CD4-positive, alpha-beta T cell treated with Interferon alpha-2 for 1 hour (primary cell): Measurements from ENCODE around the gene SFR1.
A peak's percentile ranks its signal among the peaks of the same experiment; 100 is the strongest.
"Not testable (repeated sequence)": the region's sequence is repeated elsewhere in the genome, so short reads cannot be mapped to it uniquely, and the experiment has no call there.

Experiments used
- DNase-seq, 2 donors: peaks; one replicate each; pipeline ENCODE4 v3.0.0-alpha.2; 2020 to 2022

The SFR1 gene

DNA sequence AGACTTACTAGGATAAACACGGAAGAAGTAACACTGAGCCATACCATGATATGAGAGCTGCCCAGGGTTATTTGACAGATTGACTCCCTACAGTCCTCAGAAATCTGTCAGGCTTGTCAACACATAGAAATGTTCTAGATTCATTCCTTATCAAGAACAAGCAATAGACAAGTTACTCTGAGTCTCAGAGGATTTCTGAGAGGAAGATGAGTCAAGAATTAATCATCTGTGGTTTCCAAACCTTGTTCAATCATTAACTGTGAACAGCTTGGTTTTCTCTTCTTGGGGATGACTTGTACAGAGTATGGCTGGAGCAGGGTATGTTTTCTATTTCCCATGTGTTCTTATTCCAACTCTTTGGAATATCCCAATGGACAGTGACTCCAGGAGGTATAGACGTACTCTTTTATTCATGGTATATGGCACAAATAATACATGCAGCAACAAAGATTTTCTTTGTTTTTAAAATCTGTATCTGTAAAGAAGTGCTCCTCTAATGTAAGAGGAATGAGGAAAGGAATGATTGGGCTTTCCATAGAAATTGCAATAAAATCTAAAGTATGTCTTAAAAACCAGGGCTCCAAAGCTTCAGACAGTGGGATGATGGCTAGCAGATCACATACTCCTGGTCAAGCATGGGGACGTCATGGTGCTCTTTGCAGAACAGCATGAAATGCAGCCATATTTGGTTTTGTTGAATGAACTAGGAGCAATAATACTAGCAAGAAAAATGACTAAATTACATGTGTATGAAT, 11.9 kb upstream of the SFR1 start:
- no peak for DNase-seq

DNA sequence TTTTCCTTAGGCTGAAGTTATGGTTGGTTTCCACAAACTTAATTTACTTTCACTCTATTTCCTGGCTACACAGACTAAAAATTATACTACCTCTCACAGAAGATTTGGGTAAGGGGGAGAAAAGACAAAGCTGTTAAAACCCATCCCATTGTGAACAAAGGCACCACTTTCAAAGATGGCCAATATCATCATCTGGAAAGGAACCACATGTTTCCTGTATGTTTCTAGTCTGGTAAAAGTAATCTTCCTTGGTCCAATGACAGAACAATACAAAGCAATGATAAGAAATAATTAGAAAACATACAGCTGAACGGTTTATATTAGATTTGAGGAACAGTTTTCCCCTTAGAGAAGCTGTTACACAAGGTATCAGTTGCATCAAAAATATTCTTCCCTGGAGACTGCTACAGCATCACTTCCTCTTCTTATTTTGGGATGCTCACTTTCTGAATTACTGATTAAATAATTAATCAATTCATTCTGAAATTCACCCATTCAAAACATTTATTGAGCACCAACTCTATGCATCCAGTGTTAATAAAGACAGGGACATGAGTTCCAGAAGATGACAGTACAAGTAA, 8.5 kb upstream of the SFR1 start:
- DNase-seq, result no peak

DNA sequence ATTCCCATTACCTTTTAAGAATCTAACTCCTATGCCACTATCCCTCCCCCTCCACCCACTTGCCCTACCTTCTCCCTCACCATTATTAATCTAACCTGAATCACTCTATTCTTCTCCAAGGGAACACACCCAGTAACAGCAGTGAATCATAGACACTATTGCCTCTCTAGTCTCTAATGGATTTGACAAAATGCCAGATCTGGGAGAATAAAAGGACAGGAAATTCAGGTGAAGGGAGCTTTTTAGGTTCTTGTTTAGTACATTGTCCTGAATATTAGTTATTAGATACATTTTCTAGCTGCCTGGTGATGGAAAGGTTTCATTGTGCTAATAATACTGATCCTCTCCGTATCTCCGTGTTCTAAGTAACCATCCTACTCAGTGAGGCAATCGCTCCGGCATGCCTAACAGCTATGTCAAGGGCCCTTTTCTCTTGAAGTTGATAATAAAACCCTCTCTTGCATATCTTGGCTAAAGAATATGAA, 4.1 kb upstream of the SFR1 start:
- no peak for DNase-seq

DNA sequence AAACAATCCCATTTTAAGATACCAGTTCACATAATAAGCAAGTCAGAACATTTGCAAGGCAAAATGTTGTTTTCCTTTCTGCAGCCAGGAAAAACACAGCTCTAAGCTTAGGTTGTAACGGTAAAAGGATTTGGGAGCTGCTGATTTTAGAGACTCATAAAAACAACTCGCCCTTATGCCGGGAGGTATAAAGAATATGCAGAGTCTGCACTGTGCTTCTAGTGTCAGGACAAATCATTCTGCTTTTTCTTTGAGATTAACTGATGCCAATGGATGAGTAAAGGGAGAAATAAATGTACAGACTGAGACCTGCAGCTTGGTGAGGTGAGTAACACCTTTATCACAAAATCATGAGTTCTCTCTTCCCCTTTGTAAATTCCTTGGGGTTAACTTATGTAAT, 2.0 kb upstream of the SFR1 start:
- DNase-seq, result no peak

DNA sequence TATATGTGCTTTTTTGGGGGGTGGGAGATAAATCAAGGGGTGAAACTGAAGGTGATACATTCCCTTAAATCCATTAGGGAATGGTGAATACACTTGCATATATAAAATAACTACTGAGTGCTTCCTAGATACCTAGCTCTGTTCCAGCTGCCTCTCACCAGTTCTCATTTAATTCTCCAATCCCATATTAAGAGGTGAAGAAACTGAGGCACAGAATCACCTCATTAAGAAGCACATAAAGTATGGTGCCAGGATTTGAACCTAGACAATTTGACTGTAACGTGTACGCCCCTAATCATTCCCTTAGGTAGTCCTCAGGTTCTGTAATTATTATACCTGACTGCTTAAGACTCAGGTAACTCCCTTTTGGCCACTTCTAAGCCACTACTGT, 1.5 kb upstream of the SFR1 start:
- DNase-seq, result no peak

DNA sequence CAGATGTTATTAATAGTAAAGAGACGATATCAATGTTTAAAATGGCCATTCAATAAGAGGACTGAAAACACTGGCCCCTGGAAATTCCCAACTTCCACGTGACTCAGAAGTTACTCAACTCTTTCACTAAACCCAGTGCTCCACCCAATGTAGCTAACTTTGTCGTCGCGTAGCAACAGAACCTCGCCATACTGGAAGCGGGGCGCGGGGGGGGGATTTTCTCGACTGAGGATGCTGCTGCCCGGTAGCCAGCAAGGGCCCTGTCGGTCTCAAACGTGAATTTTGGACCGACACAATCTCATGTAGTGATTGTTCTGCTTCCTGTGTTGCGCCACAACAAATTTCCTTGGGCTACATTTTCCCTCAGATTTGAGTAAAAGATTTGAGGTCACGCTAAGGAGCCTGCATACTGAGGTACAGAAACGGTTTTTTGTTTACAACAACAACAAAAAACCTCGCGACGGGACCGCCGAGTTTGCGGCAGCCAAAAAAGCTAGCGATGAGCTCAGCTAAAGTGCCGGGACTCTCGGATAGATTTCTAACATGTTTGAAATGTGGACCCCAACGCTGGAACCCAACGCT, 977 bp upstream of the SFR1 start:
- peak; percentile 91 to 95 for DNase-seq

DNA sequence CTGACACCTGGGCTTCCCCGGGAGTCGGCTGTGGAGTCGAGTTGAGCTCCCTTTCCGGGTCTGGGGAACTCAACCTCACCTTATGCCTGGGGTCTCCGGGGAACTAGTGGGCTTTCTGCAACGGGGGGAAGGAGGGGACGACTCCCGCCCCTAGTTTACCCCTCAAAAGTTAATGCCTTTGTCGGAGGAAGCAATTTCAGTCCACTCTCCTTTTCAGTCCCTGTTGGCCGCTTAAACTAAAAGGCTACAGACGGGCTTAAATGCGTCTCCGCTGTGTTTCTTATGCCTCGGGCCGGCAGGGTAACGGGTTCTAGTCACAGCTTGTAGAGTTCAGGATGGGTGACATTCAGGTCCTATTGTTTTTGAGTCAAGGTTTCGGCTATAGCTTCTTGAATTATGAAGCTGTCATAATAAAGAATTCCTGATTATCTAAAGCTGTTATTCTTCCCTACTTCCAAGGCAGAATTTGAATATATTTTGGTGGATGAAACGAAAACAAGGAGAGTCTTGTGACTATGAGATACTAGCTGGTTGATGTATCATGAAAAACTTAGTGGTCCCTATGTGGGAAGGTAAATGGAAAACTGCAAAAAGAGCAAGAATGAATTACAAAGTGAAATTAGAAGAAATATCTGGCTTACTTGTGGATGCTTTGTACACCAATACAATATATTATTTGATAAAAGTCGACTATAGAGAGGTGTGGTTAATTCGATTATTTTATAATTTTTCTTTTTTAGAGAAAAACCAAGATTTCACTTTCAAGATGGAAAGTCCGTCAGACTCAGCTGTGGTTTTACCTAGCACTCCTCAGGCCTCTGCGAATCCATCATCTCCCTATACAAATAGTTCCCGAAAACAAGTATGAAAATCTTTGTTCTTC, 495 bp downstream of the SFR1 start:
- no peak for DNase-seq

DNA sequence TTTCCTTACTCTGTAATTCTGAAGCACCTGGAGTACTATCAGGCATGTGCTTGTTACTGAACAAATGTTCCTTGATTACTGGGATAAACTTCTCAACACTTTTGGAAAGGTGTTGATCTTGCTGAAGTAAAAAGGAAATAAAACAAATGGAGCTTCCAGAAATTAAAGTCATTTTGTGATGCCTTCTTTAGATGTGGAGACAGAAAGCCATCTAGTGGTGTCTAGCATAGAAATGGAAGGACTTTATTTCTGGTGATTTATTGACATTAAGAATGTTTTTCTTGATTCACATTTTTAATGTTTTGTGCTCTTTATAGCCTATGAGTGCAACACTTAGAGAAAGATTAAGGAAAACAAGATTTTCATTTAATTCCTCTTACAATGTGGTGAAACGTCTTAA, 1.4 kb downstream of the SFR1 start:
- peak in 1 of 2 donors; percentile 26 for DNase-seq

DNA sequence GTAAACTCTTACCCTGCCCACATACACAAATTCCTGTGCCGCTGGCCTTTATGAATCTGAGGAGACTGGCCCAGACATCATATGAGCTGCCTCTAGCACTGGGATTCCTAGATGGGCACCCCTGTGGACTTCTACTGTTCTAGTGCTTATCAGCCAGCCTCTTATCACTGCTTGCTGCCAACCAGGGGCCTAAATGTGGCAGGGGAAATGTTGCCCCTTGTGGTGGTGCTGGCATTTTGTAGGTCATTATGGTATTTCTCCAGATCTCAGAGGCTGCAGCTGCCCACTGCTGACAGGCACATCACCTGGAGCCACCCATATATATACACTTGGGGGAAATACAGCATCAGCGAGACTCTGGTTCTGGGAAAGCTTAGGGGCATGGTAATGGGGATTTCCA, 5.4 kb downstream of the SFR1 start:
- peak; percentile 12 to 17 for DNase-seq

DNA sequence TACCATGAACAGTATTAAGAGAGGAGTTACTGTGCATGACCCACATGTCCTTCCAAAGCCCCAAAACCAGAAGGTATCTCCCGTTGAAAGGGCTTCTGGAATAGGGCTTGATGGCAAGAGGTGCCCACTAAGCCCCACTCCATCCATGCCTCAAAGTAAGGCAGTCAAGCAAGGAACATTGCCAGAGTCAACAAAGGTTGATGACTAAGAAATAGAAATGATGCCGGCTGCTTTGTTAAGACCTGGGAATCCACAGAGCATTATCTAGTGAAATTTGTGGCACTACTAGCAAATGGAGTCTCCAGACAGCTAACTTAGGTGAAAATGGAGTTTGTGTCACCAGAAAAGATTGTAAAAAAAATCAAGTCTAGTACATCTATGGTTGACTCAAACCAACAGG, 6.2 kb downstream of the SFR1 start:
- DNase-seq, result no peak

DNA sequence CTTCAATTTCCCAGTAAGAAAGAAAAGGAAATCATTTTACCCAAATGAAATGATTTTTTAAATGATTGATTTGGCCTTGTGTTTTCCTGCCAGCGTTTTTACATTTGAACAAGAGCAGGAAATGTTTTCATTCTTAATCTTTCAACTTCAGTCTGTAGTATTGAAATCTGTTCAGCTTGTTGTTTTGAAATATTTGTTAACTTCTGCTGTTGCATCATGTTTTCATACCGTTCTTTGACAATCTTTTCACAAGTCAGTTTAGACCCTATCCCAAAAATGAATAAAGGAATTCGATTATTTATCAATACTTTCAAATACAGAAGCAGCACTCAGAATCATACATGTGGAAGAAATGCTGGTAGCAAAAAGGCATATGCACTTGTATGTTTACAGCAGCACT, 8.1 kb downstream of the SFR1 start:
- no peak for DNase-seq

DNA sequence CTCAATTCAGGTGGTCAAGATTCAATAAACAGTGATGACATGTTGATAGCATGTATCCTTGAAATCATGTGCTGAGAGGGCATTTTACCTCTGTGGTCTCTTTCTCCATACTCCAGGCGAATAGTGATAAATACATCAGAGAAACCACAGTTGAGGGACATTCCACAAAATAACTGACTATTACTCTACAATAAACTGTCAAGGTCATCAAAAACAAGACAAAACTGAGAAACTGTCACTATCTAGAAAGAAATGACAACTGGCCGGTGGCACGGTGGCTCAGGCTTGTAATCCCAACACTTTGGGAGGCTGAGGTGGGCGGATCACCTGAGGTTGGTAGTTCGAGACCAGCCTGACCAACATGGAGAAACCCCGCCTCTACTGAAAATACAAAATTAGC, 16.2 kb downstream of the SFR1 start:
- no peak for DNase-seq

DNA sequence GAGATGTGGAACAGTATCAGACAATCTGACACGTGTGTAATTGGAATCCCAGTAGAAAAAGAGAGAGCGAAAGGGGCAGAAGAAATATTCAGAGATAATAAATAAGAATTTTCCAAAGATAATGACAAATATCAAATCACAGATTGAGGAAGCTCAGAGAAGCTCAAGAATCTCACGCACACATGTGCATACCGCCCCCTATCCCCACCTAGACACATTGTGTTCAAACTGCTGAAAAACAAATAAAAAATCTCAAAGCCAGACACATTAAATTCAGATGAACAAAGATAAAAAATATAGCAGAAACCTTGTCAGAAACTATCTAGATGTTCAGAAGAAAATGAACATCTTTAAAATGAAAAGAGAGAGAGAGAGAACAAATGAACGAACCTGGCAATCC, 17.2 kb downstream of the SFR1 start:
- no peak for DNase-seq

DNA sequence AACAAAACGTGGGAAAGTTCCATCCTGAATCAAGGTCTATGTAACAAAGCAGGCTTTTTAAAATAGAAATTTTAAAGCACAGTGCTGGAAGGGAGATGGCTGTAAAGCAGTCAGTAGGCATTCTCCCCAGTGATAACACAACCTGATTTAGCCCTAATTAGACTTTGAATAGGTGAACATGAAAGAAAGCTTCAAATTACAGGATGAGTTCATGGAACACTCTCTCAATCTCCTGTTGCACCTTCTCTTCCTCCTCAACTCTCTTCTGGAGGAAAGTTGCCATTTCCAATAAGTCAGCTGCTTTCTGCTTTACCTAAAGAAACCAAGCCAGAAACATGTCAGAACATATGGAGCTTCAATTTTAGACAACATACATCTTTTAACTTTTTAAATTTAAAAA, 20.1 kb downstream of the SFR1 start:
- no peak for DNase-seq

DNA sequence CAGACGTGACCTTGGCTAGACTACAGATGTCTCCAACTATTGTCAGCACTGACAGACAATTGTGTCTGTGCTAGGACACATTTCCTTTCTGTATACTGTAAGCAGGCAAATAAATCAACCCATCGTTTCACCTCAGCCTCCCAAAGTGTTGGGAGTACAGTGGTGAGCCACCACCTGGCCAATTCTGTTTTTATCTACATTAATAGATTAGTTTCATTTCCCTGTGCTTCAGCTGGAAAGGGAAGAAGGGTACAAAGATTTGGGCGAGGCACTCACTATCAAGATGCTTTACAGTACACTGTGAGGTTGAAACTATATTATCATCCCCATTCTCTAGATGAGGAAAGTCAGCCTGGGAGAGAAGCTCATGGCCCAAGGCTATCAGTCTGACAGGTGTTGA, 21.9 kb downstream of the SFR1 start:
- no peak for DNase-seq

DNA sequence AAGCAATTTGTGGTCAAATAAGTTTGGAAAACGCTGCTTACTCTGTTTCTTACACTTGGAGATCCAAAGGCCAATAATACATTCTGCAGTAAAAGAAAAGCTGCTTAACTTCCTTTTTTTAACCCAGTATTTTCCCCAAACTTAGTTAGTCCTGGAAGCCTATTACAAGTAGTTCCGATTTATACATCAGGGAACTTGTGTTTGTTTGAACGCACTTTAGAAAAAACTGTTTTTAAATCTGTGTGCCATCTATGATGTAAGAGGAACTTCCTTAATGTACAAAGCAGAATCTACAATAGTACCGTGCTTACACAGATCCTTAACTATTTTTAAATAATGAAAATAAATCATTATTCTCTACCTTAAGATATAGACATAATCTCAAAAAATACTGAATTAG, 23.0 kb downstream of the SFR1 start:
- DNase-seq, result no peak

DNA sequence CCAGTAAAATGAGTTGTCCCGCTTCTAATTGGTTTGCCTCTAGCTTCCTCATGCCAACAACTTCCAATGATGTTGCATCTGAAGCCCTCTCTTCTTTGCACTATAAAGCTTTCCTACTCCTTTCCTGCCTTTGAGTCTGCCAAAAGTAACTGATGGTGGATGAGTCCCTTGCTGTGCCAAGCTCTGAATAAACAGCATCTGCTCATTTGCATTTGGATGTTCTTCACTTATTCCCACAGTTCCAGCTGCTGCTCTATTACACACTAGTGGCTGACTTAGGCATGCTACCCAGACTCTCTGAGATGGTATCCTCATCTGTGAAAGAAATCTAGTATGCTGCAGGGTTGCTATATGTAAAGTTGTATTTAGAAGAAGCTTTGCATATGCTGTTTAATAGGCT, 24.9 kb downstream of the SFR1 start:
- no peak for DNase-seq

DNA sequence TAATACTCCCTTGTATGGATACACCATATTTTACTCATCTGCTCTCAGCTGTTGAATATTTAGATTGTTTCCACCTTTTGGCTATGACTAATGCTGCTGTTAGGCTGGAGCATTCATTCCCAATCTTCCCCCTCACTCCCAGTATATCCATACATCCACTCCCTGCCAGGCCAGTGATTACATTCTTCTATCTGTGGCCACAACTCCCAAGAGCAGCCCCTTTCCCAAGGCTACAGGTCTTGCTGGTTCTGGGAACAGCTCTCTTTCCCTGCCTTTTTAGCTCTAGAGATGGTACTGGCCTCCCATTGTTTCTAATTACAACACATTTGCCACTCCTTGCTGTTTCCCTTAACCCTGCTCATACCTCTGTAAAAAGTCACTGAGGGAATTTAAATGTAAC, 28.2 kb downstream of the SFR1 start:
- no peak for DNase-seq

DNA sequence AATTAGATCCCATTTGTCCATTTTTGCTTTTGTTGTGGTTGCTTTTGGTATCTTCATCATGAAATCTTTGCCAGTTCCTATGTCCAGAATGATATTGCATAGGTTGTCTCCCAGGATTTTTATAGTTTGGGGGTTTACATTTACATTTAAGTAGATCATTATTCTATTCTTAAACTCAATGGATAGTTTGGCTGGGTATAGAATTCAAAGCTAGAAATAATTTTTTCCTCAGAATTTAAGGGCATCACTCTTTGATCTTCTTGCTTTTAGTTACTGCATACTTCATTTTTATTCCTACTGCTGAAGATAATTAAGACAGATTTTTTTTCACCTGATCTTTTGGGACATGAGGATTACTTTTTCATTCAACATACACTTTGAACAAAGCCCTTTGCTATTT, 29.8 kb downstream of the SFR1 start:
- DNase-seq, result no peak

DNA sequence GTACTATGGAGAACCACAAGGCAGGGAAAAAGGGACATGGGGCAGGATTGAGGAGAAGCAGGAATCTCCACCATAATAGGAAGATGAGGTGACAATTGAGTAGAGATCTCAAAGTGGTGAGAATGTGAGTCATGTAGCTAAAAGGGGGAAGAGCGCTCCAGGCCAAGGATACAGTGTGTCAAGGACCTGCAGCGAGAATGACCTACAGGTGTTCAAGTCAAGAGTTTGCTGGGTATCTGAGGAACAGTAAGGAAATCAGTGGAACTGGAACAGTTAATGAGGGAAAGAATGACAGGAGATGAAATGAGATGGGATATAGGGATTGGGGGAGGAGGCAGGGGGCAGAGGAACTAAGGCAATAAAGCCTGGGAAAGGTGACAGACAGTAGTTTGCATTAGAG, 33.6 kb downstream of the SFR1 start:
- DNase-seq, result no peak

DNA sequence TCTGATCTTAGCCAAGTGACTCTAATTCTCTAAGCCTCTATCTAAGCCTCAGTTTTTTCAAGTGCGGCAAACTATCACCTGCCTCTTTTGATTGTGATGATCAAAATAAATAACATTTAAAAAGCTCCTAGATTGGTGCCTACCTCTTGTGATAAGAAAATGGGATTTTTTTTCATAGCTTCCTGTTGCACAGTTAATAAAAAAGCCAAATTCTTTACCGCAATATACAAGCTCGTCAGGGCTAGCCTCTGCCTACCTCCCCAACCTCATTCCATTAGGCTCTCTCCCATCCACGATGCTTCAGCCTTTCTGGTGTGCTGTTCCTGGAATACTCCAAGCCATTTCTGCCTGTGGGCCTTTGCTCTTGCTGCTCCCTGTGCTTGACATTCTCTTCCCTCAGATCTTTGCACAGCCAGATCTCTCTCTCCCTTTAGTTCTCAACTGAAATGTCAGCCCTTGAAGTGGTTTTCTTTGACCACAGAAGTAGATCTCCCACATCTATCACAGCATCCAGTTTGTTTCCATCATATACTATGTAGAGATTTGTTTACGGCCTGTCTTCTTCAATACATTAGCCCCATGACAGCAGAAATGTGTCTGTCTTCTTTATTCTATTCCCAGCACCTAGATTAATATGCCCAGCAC, 48.8 kb downstream of the SFR1 start:
- DNase-seq, result peak in 1 of 2 donors; percentile 46

DNA sequence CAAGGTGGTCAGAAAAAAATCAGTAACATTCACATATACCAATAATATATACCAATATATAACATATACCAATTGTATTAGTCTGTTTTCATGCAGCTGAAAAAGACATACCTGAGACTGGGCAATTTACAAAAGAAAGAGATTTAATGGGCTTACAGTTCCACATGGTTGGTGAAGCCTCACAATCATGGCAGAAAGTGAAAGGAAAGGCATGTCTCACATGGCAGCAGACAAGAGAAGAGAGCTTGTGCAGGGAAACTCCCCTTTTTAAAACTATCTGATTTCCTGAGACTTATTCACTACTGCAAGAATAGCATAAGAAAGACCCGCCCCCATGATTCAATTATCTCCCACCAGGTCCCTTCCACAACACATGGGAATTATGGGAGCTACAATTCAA, 52.2 kb downstream of the SFR1 start:
- DNase-seq, result not testable (repeated sequence)
